CD4-positive, alpha-beta T cell treated with Interleukin-10 for 1 hour (primary cell): ENCODE measurements around the gene DUSP1.

Experiments
- DNase-seq: peaks from one replicate; pipeline ENCODE4 v3.0.0-alpha.2; 2020

Gene DUSP1

DNA sequence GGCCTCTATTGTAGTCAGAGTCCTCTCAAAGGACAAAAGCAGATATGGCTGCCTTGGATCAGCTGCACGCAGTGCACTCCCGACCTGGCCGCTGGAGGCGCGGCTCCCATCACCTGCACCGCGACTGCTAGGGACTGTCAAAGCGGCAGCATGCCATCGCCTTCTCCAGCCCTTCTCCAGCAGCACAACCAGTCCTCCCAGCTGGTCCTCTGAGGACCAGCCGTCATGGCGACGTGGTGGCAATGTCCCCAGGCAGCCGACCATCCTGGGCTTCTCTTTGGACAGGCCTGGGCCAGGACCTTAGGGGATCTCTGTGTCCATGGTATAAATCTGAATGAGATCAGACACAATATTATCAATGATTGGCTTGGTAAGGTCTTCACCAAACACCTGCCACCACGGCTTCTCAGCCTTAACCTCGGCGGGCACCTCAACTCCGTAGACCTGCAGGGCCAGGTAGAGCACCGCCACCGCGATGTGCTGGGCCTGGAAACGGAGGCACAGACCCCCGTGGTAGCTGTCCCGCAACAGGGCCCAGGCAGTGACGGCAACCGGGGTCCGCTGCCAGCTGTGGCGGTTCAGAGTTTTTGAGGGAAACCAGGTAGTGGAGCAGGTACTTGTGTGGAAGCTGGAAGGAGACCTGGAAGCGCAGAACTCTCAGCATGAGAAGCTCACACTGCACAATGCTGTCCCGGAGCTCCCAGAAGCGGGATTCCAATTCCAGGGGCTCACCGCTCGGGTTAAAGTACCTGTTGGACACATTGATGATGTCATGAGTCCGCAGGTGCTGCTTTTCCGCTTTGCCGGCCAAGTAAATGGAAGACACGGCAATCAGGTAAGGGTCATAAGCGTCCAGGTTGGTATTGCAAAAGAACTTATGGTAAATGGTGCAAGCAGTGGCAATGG, 8.5 kb downstream of the DUSP1 start:
- no peak for DNase-seq

- no peak for DNase-seq
These were observed 10.0 kb downstream of the DUSP1 start for GRCh38 chr5:172760959-172761358.

GRCh38 chr5:172760136-172760535, 10.9 kb downstream of the DUSP1 start:
- no peak for DNase-seq

GRCh38 chr5:172758834-172759149, 12.2 kb downstream of the DUSP1 start:
- no peak for DNase-seq

DNA sequence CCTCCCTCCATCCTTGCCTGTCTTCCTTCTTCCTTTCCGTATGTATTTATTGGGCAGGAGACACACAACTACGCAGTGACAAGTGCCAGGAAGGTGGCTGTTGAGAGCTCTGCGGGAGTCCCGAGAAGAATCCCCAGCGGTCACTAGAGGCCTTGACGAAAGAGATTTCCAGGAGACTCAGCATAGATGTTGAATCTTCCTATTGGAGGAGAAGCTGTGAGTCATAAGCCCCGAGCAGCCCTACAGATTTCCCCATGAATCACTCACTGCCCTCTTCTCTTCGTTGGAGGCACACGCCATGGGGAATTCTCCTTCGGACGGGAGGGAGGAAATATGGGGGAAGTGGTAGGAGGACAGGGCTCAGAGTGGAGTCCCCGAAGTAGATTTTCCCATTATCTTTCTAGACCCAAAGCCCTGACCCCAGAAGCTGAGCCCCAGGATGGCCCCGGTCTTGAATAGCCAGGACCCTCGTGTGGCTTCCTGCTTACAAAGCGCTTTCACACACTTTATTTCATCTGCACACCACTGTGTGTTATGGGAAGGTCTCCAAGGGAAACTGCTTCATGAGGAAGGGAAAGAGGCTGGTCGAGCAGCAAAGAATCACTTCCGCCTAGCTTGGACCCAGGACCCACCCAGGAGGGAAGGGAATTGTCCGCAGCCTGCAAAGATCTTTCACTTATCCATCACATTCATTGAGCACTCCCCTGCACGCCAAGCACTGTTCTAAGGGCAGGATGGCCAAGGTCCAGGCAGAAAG, 12.7 kb downstream of the DUSP1 start:
- DNase-seq, result no peak

DNA sequence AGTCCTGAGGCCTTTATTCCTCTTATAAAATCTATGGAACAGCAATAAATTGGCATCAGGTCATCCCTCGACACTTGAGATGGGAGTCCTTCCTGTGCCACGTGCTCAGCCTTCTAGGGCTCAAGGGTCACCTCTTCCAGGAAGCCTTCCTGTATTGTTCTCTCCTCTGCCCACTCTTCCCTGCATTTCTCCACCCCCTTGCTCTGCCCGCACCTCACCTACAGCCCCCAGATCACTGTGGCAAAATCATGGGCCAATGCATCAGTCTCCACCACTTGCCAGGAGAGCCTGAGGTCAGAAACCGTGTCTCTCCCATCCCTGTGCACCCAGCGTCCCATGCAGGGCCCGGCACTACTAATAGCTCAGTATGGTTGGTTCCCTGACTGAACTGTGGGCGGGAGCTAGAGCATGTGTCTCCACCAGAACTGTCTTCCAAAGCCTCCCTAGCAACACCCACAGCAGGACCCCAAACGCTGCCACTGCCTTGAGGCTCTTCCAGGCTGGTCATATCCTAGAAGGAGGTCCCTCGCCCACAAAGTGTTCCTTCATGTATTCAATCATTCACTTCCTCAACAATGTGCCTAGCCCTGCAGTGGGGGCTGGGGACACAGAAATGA, 13.5 kb downstream of the DUSP1 start:
- no peak for DNase-seq

- DNase-seq, result no peak
These were observed 14.1 kb downstream of the DUSP1 start for GRCh38 chr5:172756764-172757393.

DNA sequence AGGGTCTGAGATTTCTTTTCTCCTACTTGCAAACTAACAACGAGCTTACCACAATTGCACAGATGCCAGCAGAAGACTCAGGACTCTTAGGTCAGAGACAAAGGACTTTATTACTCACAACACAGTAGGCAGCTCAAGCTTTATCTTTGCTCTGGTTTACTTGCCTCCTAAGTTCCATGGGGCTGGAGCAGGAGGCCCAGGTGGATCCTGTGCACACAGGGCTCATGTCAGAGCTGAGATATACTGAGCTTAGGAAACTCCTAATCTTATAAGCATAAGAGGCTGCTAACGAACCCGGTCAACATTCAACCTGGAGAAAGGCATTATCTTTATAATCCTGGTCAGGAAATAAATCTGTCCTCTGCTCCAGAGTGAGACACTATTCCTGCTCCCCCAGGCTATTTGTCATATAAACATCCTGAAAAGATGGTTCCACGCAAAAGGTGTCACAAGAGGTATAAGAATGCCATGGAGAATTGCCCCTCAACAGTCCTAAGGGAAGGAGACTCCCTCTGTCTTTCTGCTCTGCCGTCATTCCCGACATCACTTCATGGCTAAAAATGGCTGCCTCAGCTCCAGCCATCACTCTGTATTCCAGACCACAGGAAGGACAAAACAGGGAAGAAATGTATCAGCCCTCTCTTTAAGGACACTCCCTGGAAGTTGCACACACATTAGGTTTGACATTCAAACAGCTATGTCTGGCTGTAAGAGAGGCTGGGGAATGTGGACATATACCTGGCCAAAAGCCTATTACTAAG, 16.2 kb downstream of the DUSP1 start:
- no peak for DNase-seq

- no peak for DNase-seq
These were observed 17.9 kb downstream of the DUSP1 start for GRCh38 chr5:172753101-172753500.

DNA sequence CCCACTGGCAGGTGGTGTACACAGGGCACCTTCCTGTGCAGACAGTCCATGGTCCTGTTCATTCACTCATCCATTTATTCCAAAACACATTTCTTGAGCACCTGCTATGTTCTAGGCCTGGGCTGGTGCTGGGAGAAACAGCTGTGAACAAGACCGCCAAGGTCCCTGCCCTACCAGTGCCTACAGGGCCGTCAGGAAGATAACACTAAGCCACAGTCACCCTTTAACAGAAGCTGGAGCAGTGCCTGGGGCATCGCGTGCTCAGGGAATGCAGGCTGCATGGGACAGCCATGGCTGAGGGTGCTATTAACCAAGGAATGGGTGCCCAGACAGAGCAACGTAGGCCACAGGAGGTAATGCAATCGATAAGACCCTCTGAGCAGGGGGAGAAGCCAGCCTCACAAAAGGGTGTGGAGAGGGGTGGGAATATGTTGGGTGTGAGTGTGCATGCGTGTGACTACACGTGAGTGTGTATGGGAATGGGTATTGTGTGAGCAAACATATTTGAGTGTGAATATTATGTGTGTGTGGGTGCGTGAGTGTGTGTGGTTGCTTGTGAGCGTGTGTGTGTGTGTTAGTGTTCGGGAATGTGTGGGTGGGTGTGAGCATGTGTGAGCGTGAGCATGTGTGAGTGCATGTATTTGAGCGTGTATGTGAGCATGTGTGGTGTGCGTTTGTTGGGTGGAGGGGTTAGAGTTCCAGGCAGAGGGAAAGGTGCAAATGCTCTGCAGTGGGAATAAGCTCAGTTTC, 19.1 kb downstream of the DUSP1 start:
- no peak for DNase-seq

DNA sequence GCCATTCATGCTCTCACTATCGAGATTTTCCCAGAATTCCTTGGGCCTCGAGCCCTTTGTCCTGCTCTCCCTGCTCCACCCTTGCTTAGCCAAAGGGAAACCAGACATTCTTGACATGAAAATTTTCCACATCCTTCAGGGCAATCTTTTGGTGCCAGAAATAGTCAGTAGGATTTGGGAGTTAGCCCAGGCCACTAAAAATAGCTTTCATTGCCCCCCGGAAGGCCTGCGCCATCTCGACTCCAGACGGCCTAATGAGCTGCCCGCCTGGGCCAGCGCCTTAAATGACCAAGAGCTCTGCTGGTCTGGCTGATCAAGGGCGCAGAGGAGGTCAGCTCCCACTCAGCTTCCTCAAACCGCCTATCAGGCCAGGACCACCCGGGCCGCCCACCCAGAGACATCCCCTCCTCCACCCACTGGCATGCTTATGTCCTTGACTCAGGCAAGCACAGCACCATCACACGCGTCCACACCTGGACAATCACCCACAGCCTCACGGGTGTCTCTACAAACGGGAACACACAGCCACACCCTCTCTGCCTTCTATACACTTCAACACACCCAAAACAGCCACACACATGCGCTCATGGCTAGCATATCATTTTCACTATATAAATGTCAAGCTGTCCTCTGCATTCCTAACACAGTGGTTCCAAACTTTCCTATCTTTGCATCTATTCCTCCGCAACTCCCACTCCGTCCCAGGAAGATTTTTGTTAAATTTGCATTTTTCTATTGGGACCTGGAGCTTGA, 20.9 kb downstream of the DUSP1 start:
- DNase-seq, result no peak

DNA sequence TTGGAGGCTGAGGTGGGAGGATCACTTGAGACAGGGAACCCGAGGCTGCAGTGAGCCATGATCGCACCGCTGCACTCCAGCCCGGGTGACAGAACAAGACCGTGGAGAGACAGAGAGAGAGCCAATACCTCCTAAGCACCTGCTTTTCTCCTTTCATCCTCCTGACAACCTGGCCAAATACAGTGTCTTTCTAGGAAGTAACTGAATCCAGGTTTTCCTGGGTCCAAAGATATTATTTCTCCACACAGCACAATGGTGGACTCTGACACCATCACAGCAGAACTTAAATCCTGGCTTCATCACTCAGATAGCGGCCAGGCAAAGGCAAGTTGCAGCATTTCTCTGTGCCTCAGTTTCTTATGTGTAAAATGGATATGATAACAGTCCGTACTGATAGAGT, 21.9 kb downstream of the DUSP1 start:
- no peak for DNase-seq

DNA sequence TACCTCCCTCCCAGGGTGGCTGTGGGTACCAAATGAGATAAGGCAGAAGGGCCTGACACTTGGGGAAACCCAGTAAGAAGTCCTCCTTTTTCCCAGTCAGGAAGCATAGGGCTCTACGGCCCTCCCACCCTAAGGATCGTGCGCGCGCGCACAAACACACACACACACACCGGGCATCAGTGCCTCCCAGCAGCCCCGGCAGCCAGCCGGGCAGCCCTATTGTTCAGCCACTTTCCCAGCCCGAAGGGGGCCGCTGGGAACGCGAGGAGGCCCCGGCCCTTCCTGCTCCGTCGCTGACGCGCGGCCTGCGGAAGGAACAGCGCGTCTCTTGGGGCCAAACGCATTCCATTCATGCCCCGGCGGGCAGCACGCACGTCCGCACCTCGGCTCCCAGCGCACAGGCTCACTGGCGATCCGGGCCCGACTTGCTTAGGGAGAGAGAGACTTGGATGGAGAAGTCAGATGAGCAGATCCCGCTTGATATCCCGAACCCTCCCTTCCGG, 22.6 kb downstream of the DUSP1 start:
- no peak for DNase-seq

- no peak for DNase-seq
These were observed 23.5 kb downstream of the DUSP1 start for GRCh38 chr5:172747471-172747870.

DNA sequence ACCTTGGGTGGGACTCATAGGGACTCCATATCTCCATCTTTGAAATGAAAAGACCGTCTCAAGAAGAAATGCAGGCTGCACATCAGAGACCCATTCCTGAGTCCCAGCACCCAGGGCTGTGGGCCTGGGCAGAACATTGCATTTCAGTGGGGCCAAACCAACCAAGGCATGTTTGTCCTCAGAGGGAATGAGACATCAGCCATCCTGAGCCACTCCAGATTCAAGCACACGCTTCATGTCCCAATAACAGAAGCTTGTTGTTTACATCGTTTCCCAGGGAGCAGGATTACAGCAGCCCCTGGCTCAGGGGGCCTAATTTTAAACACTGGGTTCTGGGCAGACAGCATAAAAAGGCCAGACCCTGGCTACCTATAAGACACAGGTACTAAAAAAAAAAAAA, 24.3 kb downstream of the DUSP1 start:
- no peak for DNase-seq

GRCh38 chr5:172745838-172746237, 25.2 kb downstream of the DUSP1 start:
- DNase-seq, result no peak

DNA sequence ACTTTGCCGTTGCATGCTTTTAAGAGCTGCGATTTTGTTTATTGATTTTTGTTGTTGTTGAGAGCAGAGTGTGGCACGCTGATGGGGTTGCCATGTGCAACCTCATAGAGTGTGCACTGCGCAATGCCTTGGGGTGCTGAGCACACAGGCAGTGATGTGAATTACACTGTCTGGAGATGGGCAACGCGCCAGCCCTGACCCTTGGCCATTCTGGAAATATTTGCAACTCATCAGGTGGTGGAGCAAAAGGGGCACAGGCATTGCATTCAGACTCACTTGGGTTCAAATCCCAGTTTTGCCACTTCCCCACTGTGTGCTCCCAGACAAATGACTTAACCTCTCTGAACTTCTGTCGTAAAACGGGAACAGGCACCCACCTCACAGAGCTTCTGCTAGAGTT, 25.6 kb downstream of the DUSP1 start:
- DNase-seq, result no peak

- no peak for DNase-seq
These were observed 26.6 kb downstream of the DUSP1 start for GRCh38 chr5:172744123-172745104.

DNA sequence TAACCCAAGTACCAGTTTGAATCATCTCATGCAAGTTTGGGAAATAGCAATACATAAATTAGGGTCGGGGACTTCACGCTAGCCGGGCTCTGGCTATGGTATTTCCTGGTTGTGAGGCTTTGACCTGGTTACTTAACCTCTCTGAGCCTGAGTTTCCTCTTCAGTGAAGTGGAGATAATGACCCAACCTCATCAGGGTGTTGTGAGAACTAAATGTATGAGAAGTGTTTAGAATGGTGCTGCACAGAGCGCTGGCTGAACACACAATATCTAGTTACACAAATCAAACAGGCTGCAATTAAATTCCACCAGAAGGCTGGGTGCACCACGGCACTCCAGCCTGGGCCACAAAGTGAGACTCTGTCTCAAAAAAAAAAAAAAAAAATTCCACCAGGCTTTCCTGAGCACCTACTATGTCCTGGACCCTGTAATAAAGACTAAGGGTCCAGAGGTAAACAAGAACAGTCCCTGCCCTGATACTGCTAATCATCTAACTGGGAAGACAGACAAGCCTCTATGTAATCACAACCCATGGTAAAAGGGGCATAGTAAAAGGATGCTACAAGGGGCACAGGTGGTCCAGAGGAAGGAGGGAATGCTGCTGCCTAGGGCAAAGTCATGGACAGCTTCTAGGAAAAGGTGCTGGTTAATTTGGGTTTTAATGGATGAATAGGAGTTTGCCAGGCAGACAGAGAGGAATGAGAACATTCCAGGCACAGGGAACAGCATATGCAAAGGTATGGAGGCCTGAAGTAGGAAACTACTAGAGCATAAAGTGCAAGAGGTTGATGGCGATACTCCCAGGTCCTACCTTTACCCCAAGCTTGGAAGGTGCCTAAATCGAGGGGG, 27.7 kb downstream of the DUSP1 start:
- peak; percentile 9 for DNase-seq
